HepG2 (cell line): Measurements from ENCODE around the gene SNX21.
A peak's percentile ranks its signal among the peaks of the same experiment; 100 is the strongest.

Experiments
- FOSL1 ChIP-seq: sonication (generic); formaldehyde crosslinking; IDR thresholded peaks from 2 replicates; pipeline ENCODE4 v1.9.0; 2021; ENCODE audit warnings: missing genetic modification reagents, borderline replicate concordance
- GTF2F1 ChIP-seq: fragments of 150-350 bp; IDR thresholded peaks from 2 replicates; pipeline ENCODE4 v1.6.1; 2014; ENCODE audit warnings: low read length
- MAFF ChIP-seq: IDR thresholded peaks from 2 replicates; pipeline ENCODE4 v1.6.1; 2011; ENCODE audit warnings: low read depth, low read length, improper control_type of control experiment
- MEIS1 ChIP-seq: sonication (generic); formaldehyde crosslinking; IDR thresholded peaks from 2 replicates; pipeline ENCODE4 v1.9.0; 2021; ENCODE audit warnings: mild to moderate bottlenecking, missing genetic modification reagents, moderate library complexity, borderline replicate concordance
- SRF ChIP-seq: IDR thresholded peaks from 2 replicates; pipeline ENCODE4 v1.6.1; 2011; ENCODE audit warnings: mild to moderate bottlenecking, low read depth, low read length, moderate library complexity
- TAF1 ChIP-seq: sonication (generic); formaldehyde crosslinking; IDR thresholded peaks from 2 replicates; pipeline ENCODE4 v1.4.0; 2020; ENCODE audit warnings: missing genetic modification reagents
- ZNF709 ChIP-seq: sonication (generic); formaldehyde crosslinking; IDR thresholded peaks from 2 replicates; pipeline ENCODE4 v1.5.0; 2020; ENCODE audit warnings: mild to moderate bottlenecking, missing genetic modification reagents
- TF ChIP-seq, protein P1 (sequence below), 2 experiments: IDR thresholded peaks; 2 replicates each; pipeline ENCODE4 v1.6.1; 2011 to 2012; ENCODE audit warnings: low read length in 2 of 2, borderline replicate concordance in 1 of 2, low read depth in 1 of 2, mild to moderate bottlenecking in 1 of 2, moderate library complexity in 1 of 2
- TF ChIP-seq, protein P2 (sequence below): sonication (generic); formaldehyde crosslinking; IDR thresholded peaks from 2 replicates; pipeline ENCODE4 v1.5.0; 2020; ENCODE audit warnings: mild to moderate bottlenecking, missing genetic modification reagents, moderate library complexity
- TF ChIP-seq, protein P3 (sequence below): sonication (generic); formaldehyde crosslinking; conservative IDR thresholded peaks from 2 replicates; pipeline ENCODE4 v1.4.0; 2020; ENCODE audit warnings: missing genetic modification reagents
- TF ChIP-seq, protein P4 (sequence below): sonication (generic); formaldehyde crosslinking; IDR thresholded peaks from 2 replicates; pipeline ENCODE4 v1.5.0; 2020; ENCODE audit warnings: missing genetic modification reagents
- TF ChIP-seq, protein P5 (sequence below), 2 experiments: sonication (generic) in 1 of 2; formaldehyde crosslinking in 1 of 2; IDR thresholded peaks; 2 replicates each; pipeline versions ENCODE4 v1.5.1 to v1.6.1; 2011 to 2020; ENCODE audit warnings: borderline replicate concordance in 1 of 2, low read depth in 1 of 2, low read length in 1 of 2, mild to moderate bottlenecking in 1 of 2, missing genetic modification reagents in 1 of 2, moderate library complexity in 1 of 2

DNA sequence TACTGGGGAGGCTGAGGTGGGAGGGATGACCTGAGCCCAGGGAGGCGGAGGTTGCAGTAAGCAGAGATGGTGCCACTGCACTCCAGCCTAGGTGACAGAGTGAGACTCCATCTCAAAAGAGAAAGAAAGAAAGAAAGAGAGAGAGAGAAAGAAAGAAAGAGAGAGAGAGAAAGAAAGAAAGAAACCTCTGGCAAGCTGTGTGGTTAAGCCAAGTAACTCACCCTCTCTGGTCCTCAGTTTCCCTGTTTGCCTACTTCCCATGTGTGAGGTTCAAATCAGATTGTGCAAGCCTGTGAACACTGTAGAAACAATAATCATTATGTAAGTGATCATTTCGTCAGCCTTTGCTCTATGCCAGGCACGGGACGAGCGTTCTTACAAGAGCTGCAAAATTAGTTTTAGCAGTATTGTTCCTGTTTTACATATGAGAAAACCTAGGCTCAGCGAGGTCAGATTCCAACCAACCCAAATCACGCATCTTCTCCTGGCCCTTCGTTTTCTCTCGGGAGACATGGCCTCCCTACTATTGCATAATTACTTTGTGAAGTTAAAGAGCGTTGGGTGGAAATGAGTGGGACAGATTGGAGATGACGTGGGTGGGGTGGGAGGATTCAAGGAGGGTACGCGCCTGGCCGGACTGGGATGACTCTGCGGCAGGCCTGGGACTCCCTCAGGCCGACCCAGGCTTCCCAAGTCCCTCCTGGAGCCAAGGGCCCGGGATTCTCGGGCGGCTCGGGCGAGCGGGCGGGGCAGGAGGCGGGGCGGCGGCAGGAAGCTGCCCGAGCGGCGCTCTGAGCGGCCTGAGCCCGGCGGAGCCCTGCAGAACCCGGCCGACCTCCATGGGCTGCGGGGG, at the start of gene SNX21:
- TF ChIP-seq TAF1: peak; percentile 75
- TF ChIP-seq GTF2F1: no peak
- TF ChIP-seq SRF: no peak
- TF ChIP-seq FOSL1 (CRISPR knock-in tag): 0 out of 2 replicates have a peak, but pooled peaks have one; percentile 6
- TF ChIP-seq, protein P1, sequence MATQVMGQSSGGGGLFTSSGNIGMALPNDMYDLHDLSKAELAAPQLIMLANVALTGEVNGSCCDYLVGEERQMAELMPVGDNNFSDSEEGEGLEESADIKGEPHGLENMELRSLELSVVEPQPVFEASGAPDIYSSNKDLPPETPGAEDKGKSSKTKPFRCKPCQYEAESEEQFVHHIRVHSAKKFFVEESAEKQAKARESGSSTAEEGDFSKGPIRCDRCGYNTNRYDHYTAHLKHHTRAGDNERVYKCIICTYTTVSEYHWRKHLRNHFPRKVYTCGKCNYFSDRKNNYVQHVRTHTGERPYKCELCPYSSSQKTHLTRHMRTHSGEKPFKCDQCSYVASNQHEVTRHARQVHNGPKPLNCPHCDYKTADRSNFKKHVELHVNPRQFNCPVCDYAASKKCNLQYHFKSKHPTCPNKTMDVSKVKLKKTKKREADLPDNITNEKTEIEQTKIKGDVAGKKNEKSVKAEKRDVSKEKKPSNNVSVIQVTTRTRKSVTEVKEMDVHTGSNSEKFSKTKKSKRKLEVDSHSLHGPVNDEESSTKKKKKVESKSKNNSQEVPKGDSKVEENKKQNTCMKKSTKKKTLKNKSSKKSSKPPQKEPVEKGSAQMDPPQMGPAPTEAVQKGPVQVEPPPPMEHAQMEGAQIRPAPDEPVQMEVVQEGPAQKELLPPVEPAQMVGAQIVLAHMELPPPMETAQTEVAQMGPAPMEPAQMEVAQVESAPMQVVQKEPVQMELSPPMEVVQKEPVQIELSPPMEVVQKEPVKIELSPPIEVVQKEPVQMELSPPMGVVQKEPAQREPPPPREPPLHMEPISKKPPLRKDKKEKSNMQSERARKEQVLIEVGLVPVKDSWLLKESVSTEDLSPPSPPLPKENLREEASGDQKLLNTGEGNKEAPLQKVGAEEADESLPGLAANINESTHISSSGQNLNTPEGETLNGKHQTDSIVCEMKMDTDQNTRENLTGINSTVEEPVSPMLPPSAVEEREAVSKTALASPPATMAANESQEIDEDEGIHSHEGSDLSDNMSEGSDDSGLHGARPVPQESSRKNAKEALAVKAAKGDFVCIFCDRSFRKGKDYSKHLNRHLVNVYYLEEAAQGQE (IDR thresholded peaks at IDR 0.05; ENCODE audit: borderline replicate concordance in 1 of 2, low read depth in 1 of 2, low read length in 2 of 2): no peak; a peak in 1 of 4 replicates
- 0 out of 2 replicates have a peak, but pooled peaks have one; percentile 46 for TF ChIP-seq ZNF709 (CRISPR knock-in tag)
- TF ChIP-seq MAFF: no peak
- TF ChIP-seq, protein P2, sequence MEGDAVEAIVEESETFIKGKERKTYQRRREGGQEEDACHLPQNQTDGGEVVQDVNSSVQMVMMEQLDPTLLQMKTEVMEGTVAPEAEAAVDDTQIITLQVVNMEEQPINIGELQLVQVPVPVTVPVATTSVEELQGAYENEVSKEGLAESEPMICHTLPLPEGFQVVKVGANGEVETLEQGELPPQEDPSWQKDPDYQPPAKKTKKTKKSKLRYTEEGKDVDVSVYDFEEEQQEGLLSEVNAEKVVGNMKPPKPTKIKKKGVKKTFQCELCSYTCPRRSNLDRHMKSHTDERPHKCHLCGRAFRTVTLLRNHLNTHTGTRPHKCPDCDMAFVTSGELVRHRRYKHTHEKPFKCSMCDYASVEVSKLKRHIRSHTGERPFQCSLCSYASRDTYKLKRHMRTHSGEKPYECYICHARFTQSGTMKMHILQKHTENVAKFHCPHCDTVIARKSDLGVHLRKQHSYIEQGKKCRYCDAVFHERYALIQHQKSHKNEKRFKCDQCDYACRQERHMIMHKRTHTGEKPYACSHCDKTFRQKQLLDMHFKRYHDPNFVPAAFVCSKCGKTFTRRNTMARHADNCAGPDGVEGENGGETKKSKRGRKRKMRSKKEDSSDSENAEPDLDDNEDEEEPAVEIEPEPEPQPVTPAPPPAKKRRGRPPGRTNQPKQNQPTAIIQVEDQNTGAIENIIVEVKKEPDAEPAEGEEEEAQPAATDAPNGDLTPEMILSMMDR (CRISPR knock-in tag): no peak; the same call in 1 of the 2 replicates
- TF ChIP-seq, protein P3, sequence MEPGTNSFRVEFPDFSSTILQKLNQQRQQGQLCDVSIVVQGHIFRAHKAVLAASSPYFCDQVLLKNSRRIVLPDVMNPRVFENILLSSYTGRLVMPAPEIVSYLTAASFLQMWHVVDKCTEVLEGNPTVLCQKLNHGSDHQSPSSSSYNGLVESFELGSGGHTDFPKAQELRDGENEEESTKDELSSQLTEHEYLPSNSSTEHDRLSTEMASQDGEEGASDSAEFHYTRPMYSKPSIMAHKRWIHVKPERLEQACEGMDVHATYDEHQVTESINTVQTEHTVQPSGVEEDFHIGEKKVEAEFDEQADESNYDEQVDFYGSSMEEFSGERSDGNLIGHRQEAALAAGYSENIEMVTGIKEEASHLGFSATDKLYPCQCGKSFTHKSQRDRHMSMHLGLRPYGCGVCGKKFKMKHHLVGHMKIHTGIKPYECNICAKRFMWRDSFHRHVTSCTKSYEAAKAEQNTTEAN: no peak; the same call in 1 of the 2 replicates
- TF ChIP-seq, protein P4, sequence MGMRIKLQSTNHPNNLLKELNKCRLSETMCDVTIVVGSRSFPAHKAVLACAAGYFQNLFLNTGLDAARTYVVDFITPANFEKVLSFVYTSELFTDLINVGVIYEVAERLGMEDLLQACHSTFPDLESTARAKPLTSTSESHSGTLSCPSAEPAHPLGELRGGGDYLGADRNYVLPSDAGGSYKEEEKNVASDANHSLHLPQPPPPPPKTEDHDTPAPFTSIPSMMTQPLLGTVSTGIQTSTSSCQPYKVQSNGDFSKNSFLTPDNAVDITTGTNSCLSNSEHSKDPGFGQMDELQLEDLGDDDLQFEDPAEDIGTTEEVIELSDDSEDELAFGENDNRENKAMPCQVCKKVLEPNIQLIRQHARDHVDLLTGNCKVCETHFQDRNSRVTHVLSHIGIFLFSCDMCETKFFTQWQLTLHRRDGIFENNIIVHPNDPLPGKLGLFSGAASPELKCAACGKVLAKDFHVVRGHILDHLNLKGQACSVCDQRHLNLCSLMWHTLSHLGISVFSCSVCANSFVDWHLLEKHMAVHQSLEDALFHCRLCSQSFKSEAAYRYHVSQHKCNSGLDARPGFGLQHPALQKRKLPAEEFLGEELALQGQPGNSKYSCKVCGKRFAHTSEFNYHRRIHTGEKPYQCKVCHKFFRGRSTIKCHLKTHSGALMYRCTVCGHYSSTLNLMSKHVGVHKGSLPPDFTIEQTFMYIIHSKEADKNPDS (CRISPR knock-in tag): no peak
- TF ChIP-seq MEIS1 (CRISPR knock-in tag): peak; percentile 82; the same call in 1 of the 2 replicates
- TF ChIP-seq, protein P5, sequence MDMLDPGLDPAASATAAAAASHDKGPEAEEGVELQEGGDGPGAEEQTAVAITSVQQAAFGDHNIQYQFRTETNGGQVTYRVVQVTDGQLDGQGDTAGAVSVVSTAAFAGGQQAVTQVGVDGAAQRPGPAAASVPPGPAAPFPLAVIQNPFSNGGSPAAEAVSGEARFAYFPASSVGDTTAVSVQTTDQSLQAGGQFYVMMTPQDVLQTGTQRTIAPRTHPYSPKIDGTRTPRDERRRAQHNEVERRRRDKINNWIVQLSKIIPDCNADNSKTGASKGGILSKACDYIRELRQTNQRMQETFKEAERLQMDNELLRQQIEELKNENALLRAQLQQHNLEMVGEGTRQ (IDR thresholded peaks at IDR 0.05; ENCODE audit: low read depth, low read length): no peak
- TF ChIP-seq, protein P5 (CRISPR knock-in tag; IDR thresholded peaks at IDR 0.05; ENCODE audit: borderline replicate concordance): no peak
